ENCODE results near the gene EPHB3. TPM values are rescaled to one million over a fixed set of nuclear protein-coding genes. Genes with fewer than 3 reads are reported as not detected.

The EPHB3 gene
- total RNA-seq, 1 donor from 2014 or later = 1.2 TPM

DNA sequence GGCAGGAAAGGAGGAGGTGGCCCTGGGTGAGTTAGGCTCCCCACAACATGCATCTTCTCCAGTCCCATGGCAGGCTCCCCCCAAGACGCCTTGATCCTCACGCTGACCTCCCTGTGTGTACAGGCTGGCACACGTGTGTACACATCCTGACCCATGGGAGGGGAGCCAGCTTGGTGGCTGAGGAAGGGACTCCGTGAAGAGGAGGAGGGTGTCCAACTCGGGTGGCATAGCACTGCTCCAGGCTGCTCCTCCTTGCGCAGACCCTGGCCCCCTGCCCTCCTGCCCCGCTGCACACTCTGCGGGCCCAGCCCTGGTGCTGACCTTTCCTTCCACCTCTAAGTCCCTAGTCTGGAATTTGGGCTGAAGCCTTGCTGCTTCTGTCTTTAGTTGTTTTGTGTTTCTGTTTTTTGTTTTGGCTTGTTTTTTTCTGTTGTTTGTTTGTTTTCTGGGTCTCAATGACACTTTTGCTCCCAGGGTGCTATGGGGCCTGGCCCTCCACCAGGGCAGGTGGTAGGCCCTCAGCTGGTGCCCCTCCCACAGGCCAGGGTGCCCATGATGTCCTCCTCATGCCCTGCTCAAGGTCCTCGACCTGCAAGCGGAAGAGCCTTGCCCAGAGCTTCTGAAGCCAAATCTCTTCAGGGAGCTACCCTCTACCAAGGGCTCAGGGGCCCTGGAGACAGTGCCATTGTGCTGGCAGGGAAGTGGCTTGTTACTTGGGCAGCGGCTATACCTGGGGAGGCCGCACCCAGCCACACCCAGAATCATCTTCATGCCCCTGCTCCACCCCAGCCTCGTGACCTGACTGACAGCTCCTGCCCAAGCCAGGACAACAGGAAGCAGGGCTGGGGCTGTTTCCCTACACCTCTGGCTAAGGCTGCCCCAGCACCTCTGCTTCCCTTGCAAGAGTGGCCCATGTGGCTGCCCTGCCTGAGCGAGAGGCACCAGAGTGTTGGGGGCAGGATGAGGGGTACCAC lies 5.1 kb downstream of the EPHB3 start:
- Histone ChIP-seq H3K27ac (peak overlapping the region; percentile 68 to 73), H3K9me3 (no peaks in the 10 kb centered on the region), H3K4me3 (no peak overlapping the region), H3K36me3 (no peaks in the 10 kb centered on the region), H3K4me1 (peaks cover 0 to 20% of the 10 kb centered on the region in 2 donors), H3K27me3 (no peaks in the 10 kb centered on the region)
- no peak for DNase-seq (ENCODE audit: low spot score in 2 of 2)
- intact Hi-C loops (cut with DNase I) = no loop called here
- TF ChIP-seq, protein P1, sequence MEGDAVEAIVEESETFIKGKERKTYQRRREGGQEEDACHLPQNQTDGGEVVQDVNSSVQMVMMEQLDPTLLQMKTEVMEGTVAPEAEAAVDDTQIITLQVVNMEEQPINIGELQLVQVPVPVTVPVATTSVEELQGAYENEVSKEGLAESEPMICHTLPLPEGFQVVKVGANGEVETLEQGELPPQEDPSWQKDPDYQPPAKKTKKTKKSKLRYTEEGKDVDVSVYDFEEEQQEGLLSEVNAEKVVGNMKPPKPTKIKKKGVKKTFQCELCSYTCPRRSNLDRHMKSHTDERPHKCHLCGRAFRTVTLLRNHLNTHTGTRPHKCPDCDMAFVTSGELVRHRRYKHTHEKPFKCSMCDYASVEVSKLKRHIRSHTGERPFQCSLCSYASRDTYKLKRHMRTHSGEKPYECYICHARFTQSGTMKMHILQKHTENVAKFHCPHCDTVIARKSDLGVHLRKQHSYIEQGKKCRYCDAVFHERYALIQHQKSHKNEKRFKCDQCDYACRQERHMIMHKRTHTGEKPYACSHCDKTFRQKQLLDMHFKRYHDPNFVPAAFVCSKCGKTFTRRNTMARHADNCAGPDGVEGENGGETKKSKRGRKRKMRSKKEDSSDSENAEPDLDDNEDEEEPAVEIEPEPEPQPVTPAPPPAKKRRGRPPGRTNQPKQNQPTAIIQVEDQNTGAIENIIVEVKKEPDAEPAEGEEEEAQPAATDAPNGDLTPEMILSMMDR (IDR thresholded peaks at IDR 0.05) = no peak

DNA sequence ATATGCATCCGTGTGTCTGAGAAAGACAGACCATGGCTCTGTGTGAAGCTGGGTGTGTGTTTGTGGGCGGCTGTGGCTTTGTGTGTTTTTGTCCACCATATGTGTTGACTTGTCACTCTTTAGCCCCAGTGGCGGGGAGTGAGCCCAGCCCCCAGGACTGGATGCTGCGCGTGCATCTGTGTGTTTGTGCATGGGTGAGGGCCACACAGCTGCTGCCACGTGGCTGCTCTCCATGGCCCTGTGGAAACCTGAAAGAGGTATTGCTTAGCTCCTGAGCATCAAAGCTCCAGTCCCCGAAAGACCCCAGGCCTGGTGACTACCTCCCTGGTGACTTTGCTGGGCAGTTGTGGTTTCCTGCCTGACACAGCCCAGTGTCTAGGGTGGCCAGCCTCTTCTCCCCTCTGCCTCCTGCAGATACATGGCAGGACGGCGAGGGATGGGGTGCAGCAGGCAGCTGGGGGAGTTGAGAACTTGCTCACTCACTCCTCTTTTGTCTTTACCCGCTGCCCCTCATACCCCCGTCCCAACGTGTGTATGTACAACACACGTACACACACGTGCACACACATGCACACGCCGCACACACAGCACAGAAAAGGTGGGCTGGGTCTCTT lies 6.5 kb downstream of the EPHB3 start:
- H3K9me3 ChIP-seq = no peaks in the 10 kb centered on the region
- intact Hi-C loops (cut with DNase I) = loop anchor here (2.0 kb wide), 1 partner anchor 15 kb away; no protein-coding TSS in a partner anchor
- H3K27ac ChIP-seq = peak overlapping the region; percentile 58 to 70
- peak overlapping the region; percentile 44 to 77 for H3K4me3 ChIP-seq
- no peaks in the 10 kb centered on the region for H3K27me3 ChIP-seq
- peaks cover 0 to 10% of the 10 kb centered on the region in 2 donors for H3K4me1 ChIP-seq
- TF ChIP-seq, protein P1 (IDR thresholded peaks at IDR 0.05) = no peak
- DNase-seq (ENCODE audit: low spot score in 2 of 2) = no peak
- no peaks in the 10 kb centered on the region for H3K36me3 ChIP-seq

DNA sequence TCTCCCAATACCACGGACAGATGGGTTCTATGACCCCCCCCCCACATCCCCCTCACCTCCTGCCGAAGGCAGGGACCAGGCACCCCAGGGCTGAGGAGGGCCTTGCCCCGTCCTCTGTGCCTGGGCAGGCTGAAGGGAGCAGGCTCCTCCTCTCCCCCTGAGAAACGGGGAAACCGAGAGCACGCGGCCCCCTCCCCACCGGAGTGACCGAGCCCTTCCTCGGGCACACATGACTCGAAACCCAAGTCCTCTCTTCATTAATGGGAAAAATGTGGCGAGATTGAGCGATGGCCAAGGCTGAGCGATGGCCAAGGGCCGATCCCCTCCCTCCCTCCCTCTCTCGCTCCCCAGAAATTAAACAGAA lies 7.0 kb downstream of the EPHB3 start:
- Histone ChIP-seq H3K36me3 (no peaks in the 10 kb centered on the region), H3K27ac (peak overlapping the region; percentile 58 to 70), H3K27me3 (no peaks in the 10 kb centered on the region), H3K4me1 (peaks cover 0 to 10% of the 10 kb centered on the region in 2 donors), H3K9me3 (no peaks in the 10 kb centered on the region), H3K4me3 (peak overlapping the region; percentile 44 to 77)
- intact Hi-C loops (cut with DNase I) = loop anchor here (2.0 kb wide), 1 partner anchor 14 kb away; no protein-coding TSS in a partner anchor
- no peak for DNase-seq (ENCODE audit: low spot score in 2 of 2)
- TF ChIP-seq, protein P1 (IDR thresholded peaks at IDR 0.05) = no peak

DNA sequence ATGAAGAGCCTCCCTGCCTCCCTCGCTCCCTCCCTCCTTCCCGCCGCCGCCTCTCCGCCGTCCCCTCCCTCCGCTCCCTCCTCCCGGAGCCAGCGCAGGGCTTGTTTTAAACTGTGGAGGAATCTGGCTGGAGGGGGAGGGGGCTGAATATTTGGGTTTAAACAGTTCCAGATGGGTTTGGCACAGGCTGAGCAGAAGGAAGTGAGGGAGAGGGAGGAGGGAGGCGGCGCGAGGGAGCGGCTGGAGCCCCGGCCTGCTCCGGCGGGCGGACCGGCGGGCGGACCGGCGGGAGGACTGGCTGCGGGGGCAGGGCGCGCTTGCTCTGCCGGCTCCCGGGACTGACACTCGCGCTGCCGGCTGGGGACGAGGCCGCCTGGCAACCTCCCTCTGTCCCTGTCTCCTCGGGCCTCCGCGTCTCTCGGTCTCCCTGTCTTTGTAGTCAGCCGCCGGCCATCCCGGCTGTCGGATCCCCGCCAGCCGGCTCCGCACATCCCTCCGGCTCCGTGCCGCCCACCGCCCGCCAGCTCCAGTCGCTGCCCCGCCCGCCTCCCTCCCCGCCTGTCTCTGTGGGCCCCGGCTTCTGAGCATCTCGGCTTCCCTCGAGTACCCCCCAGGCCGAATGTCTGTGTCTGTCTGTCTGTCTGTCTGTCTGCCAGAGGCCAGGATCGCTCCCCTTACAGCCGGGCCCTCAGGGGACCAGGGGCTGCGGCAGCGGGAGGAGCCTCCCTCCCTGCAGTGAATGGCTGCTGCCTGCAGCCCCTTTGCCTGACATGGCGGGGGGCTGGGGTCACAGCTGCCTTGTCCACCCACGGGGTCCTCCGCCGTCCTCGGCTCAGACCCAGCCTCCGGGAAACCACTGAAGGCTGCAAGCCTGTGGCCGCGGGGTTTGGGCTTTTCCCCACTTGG lies 7.6 kb downstream of the EPHB3 start:
- H3K4me1 ChIP-seq = peaks cover 0 to 10% of the 10 kb centered on the region in 2 donors
- no peaks in the 10 kb centered on the region for H3K9me3 ChIP-seq
- TF ChIP-seq, protein P1 (IDR thresholded peaks at IDR 0.05) = no peak
- no peaks in the 10 kb centered on the region for H3K27me3 ChIP-seq
- intact Hi-C loops (cut with DNase I) = loop anchor here (2.0 kb wide), 1 partner anchor 14 kb away; no protein-coding TSS in a partner anchor
- peak in 1 of 2 donors; percentile 88 for DNase-seq (ENCODE audit: low spot score in 2 of 2)
- H3K4me3 ChIP-seq = peak overlapping the region; percentile 44 to 77
- no peaks in the 10 kb centered on the region for H3K36me3 ChIP-seq
- H3K27ac ChIP-seq = peak overlapping the region; percentile 58 to 70

DNA sequence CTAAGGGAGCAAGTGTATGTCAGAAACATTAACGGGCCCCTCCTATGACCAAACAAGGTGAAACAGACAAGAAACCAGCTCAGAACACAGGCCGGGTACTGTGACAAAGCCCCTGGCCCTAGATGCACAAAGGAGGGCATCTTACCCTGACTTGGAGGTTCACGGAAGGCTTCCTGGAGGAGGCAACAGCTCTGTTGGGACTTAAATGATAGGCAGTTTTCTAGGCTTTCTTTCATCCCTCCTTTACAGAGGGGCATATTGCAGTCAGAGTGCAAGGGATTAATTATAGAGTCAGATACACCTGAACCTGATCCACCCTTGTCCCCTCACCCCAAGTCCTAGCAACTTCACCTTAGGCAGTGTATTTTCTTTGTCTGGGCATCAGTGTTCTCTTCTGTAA lies 8.4 kb downstream of the EPHB3 start:
- H3K27ac ChIP-seq = no peak overlapping the region
- peaks cover 0 to 10% of the 10 kb centered on the region in 2 donors for H3K4me1 ChIP-seq
- intact Hi-C loops (cut with DNase I) = no loop called here

More for the DNA sequence above, 8.4 kb downstream of the EPHB3 start:
- H3K4me3 ChIP-seq = peak overlapping the region in 1 of 2 donors; percentile 77
- H3K9me3 ChIP-seq = no peaks in the 10 kb centered on the region
- no peak for DNase-seq (ENCODE audit: low spot score in 2 of 2)
- no peaks in the 10 kb centered on the region for H3K27me3 ChIP-seq
- H3K36me3 ChIP-seq = no peaks in the 10 kb centered on the region
- TF ChIP-seq, protein P1 (IDR thresholded peaks at IDR 0.05) = no peak

Measured in ascending aorta (tissue), 2 donors.